GM12891 (cell line): ENCODE results near the gene CEBPE.

Source experiments
- PAX5 ChIP-seq: IDR thresholded peaks from 2 replicates; pipeline ENCODE4 v1.6.1; 2011; ENCODE audit warnings: low read length, moderate library complexity, mild to moderate bottlenecking; ENCODE audit not compliant: insufficient read depth, severe bottlenecking
- POLR2A ChIP-seq: IDR thresholded peaks from 2 replicates; pipeline ENCODE4 v1.6.1; 2011; ENCODE audit warnings: low read depth, low read length, control low read depth
- POLR2AphosphoS5 ChIP-seq: IDR thresholded peaks from 2 replicates; pipeline ENCODE4 v1.6.1; 2011; ENCODE audit warnings: low read depth, low read length, control low read depth
- SPI1 ChIP-seq: IDR thresholded peaks from 2 replicates; pipeline ENCODE4 v1.6.1; 2011; ENCODE audit warnings: low read depth, low read length, control low read depth
- TAF1 ChIP-seq: IDR thresholded peaks from 2 replicates; pipeline ENCODE4 v1.6.1; 2011; ENCODE audit warnings: low read depth, low read length, control low read depth

GRCh38 chr14:23068789-23069412 lies 50.2 kb downstream of the CEBPE start:
- no peak for TF ChIP-seq POLR2AphosphoS5
- TF ChIP-seq POLR2A: no peak
- TF ChIP-seq TAF1: no peak
- TF ChIP-seq SPI1: no peak
- TF ChIP-seq PAX5: no peak
